C4-2B (cell line): Measurements from ENCODE around the gene ZNF804B.

Experiments
- ZFX ChIP-seq: fragments of 450-650 bp; IDR thresholded peaks from 2 replicates; pipeline ENCODE4 v1.6.1; 2017
- TF ChIP-seq, protein P1 (sequence below): fragments of 450-650 bp; conservative IDR thresholded peaks from 2 replicates; pipeline ENCODE4 v1.5.1; 2017; ENCODE audit warnings: mild to moderate bottlenecking

DNA sequence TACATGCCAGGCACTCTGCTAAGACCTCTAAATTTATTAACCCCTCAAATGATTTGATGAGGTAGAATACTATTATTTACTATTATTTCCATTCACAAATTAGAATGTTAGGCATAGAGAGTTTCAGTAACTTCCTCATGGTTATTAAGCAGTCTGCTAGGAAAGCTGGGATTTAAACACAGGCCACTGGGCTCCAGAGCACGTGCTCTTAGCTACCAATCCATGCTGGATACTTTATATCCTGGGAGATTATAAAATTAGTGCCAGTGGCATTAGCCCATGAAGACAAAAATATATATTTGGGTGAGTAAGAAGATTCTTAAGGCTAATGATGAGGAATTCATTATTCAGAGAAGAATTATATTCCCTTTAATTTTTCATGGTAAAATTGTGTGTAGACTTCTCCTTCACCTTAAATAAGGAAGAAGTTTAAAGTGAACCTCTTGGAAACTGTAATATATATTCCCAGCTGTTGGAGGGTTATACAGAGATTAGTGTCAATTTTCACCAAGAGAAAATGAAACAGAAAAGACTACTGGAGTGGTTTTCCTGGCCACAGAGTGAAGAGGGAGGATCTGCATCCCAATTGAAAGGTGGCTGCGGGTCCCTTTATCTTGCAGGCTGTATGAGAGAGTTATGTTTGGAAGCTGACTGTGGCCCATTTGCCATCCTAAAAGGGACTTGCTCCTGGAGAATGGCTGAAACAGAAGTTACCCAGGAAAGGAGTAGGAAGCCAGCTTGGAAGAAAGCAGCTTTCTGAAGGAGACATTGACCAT, 370.3 kb downstream of the ZNF804B start:
- TF ChIP-seq, protein P1, sequence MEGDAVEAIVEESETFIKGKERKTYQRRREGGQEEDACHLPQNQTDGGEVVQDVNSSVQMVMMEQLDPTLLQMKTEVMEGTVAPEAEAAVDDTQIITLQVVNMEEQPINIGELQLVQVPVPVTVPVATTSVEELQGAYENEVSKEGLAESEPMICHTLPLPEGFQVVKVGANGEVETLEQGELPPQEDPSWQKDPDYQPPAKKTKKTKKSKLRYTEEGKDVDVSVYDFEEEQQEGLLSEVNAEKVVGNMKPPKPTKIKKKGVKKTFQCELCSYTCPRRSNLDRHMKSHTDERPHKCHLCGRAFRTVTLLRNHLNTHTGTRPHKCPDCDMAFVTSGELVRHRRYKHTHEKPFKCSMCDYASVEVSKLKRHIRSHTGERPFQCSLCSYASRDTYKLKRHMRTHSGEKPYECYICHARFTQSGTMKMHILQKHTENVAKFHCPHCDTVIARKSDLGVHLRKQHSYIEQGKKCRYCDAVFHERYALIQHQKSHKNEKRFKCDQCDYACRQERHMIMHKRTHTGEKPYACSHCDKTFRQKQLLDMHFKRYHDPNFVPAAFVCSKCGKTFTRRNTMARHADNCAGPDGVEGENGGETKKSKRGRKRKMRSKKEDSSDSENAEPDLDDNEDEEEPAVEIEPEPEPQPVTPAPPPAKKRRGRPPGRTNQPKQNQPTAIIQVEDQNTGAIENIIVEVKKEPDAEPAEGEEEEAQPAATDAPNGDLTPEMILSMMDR, result no peak
- no peak for TF ChIP-seq ZFX
